IMR-90 (cell line): ENCODE results near the gene SMG5. TPM values are rescaled to one million over a fixed set of nuclear protein-coding genes. Genes with fewer than 3 reads are reported as not detected.
A peak's percentile ranks its signal among the peaks of the same experiment; 100 is the strongest.

Source experiments
- ATAC-seq: fragments of 200-7000 bp; cut with Tn5 transposase; 2 replicates; pipeline ENCODE4 v1.9.1; 2020; ENCODE audit warnings: low read depth, mild to moderate bottlenecking, moderate library complexity
- BruUV-seq: library from RNA; stranded (reverse); fragments of 400-500 nt; replicated peaks from 2 replicates; lab custom pipeline; 2021; lab: Mats Ljungman, UMichigan
- CTCF ChIA-PET: fragments of 300-600 bp; formaldehyde crosslinking; extraction: SDS; loops from one replicate; lab custom pipeline; 2021; ENCODE audit warnings: antibody characterized with exemption; lab: Yijun Ruan, JAX
- POLR2A ChIA-PET: fragments of 300-600 bp; sonication (Branson Sonifier 250); formaldehyde crosslinking; loops from one replicate; lab custom pipeline; 2022; ENCODE audit warnings: antibody characterized with exemption; ENCODE audit not compliant: unreplicated experiment; lab: Charles Lee
- DNase-seq: peaks from one replicate; pipeline ENCODE4 v3.0.0; 2013
- H2AFZ ChIP-seq: replicated peaks from 2 replicates; pipeline ENCODE3; 2013; ENCODE audit warnings: low read length, mild to moderate bottlenecking; ENCODE audit not compliant: poor library complexity
- H2AK5ac ChIP-seq: 2 replicates; pipeline ENCODE4 v1.6.1; 2013; ENCODE audit warnings: low read depth, low read length, inconsistent platforms
- H2AK9ac ChIP-seq: replicated peaks from 2 replicates; pipeline ENCODE3; 2013; ENCODE audit warnings: mild to moderate bottlenecking, low read depth, low read length, moderate library complexity; ENCODE audit not compliant: poor library complexity
- H2BK120ac ChIP-seq: 2 replicates; pipeline ENCODE4 v1.6.1; 2013; ENCODE audit warnings: low read depth, low read length, inconsistent platforms
- H2BK15ac ChIP-seq: 3 replicates; pipeline ENCODE4 v1.6.1; 2013; ENCODE audit warnings: low read depth, low read length, inconsistent platforms
- H2BK20ac ChIP-seq: 2 replicates; pipeline ENCODE4 v1.6.1; 2013; ENCODE audit warnings: low read depth, mild to moderate bottlenecking, inconsistent platforms, low read length, moderate library complexity
- H2BK5ac ChIP-seq: 2 replicates; pipeline ENCODE4 v1.6.1; 2013; ENCODE audit warnings: mild to moderate bottlenecking, low read depth, low read length, inconsistent platforms; ENCODE audit not compliant: poor library complexity, severe bottlenecking
- H3K14ac ChIP-seq: replicated peaks from 2 replicates; pipeline ENCODE4 v1.6.1; 2013; ENCODE audit warnings: low read depth, low read length, inconsistent platforms
- H3K18ac ChIP-seq: 2 replicates; pipeline ENCODE4 v1.6.1; 2013; ENCODE audit warnings: low read depth, low read length, control low read depth
- H3K23ac ChIP-seq: 2 replicates; pipeline ENCODE4 v1.6.1; 2013; ENCODE audit warnings: low read depth, low read length, inconsistent platforms
- H3K27ac ChIP-seq: 2 replicates; pipeline ENCODE4 v1.5.1; 2013; ENCODE audit warnings: mild to moderate bottlenecking, control low read depth, low read length; ENCODE audit not compliant: insufficient read depth
- H3K27me3 ChIP-seq: 2 replicates; pipeline ENCODE4 v1.6.1; 2013; ENCODE audit warnings: low read length; ENCODE audit not compliant: control insufficient read depth, insufficient read depth
- H3K36me3 ChIP-seq: 2 replicates; pipeline ENCODE4 v1.6.1; 2013; ENCODE audit warnings: low read length, mixed read lengths; ENCODE audit not compliant: control insufficient read depth, insufficient read depth
- H3K4ac ChIP-seq: 2 replicates; pipeline ENCODE4 v1.6.1; 2013; ENCODE audit warnings: low read depth, low read length, inconsistent platforms
- H3K4me1 ChIP-seq: 2 replicates; pipeline ENCODE4 v1.6.1; 2013; ENCODE audit warnings: low read length, mixed read lengths; ENCODE audit not compliant: control insufficient read depth, insufficient read depth
- H3K4me2 ChIP-seq: 2 replicates; pipeline ENCODE4 v1.6.1; 2013; ENCODE audit warnings: low read depth, mild to moderate bottlenecking, control low read depth, low read length, moderate library complexity
- H3K4me3 ChIP-seq: 2 replicates; pipeline ENCODE4 v1.5.1; 2013; ENCODE audit warnings: low read depth, mild to moderate bottlenecking, control low read depth, low read length, moderate library complexity; ENCODE audit not compliant: insufficient read depth
- H3K56ac ChIP-seq: 2 replicates; pipeline ENCODE4 v1.6.1; 2013; ENCODE audit warnings: low read length, inconsistent platforms; ENCODE audit not compliant: insufficient read depth; ENCODE audit errors: extremely low read depth
- H3K79me1 ChIP-seq, 2 experiments: 2 replicates each; pipeline ENCODE4 v1.6.1; 2013; ENCODE audit warnings: low read length in 2 of 2, inconsistent platforms in 1 of 2, low read depth in 1 of 2
- H3K9ac ChIP-seq: 2 replicates; pipeline ENCODE4 v1.6.1; 2013; ENCODE audit warnings: low read depth, low read length, control low read depth
- H3K9me1 ChIP-seq: 2 replicates; pipeline ENCODE4 v1.6.1; 2013; ENCODE audit warnings: low read length, inconsistent platforms; ENCODE audit not compliant: insufficient read depth
- H3K9me3 ChIP-seq: 2 replicates; pipeline ENCODE4 v1.6.1; 2013; ENCODE audit warnings: low read length; ENCODE audit not compliant: control insufficient read depth, insufficient read depth
- H4K20me1 ChIP-seq: 2 replicates; pipeline ENCODE4 v1.6.1; 2013; ENCODE audit warnings: low read length, inconsistent platforms; ENCODE audit not compliant: insufficient read depth
- H4K5ac ChIP-seq: 2 replicates; pipeline ENCODE4 v1.6.1; 2013; ENCODE audit warnings: mild to moderate bottlenecking, low read depth, low read length, control low read depth
- H4K8ac ChIP-seq, 2 experiments: 2 replicates each; pipeline ENCODE4 v1.6.1; 2013; ENCODE audit warnings: low read depth in 2 of 2, low read length in 2 of 2, control low read depth in 1 of 2, inconsistent platforms in 1 of 2
- H4K91ac ChIP-seq: 2 replicates; pipeline ENCODE4 v1.6.1; 2013; ENCODE audit warnings: low read depth, low read length, inconsistent platforms; ENCODE audit not compliant: insufficient read depth
- BHLHE40 ChIP-seq: fragments of 150-350 bp; IDR thresholded peaks from 2 replicates; pipeline ENCODE4 v1.6.1; 2016; ENCODE audit warnings: mild to moderate bottlenecking, low read depth, low read length
- CEBPB ChIP-seq: IDR thresholded peaks from 2 replicates; pipeline ENCODE4 v1.6.1; 2012; ENCODE audit warnings: low read depth, low read length, improper control_type of control experiment
- CHD1 ChIP-seq: IDR thresholded peaks from 2 replicates; pipeline ENCODE4 v1.6.1; 2012; ENCODE audit warnings: low read depth, low read length, improper control_type of control experiment
- CTCF ChIP-seq: conservative IDR thresholded peaks from 2 replicates; pipeline ENCODE4 v1.5.1; 2012; ENCODE audit warnings: mild to moderate bottlenecking, low read depth, low read length, improper control_type of control experiment
- ELK1 ChIP-seq: fragments of 150-350 bp; IDR thresholded peaks from 2 replicates; pipeline ENCODE4 v1.6.1; 2016; ENCODE audit warnings: low read depth, mild to moderate bottlenecking, low read length, moderate library complexity, borderline replicate concordance
- FOS ChIP-seq: fragments of 150-350 bp; IDR thresholded peaks from 2 replicates; pipeline ENCODE4 v1.6.1; 2016; ENCODE audit warnings: low read depth, low read length
- MAFK ChIP-seq: IDR thresholded peaks from 2 replicates; pipeline ENCODE4 v1.6.1; 2012; ENCODE audit warnings: low read depth, low read length, improper control_type of control experiment
- MAZ ChIP-seq: IDR thresholded peaks from 2 replicates; pipeline ENCODE4 v1.6.1; 2012; ENCODE audit warnings: low read depth, mild to moderate bottlenecking, low read length, improper control_type of control experiment, moderate library complexity, borderline replicate concordance
- MXI1 ChIP-seq: IDR thresholded peaks from 2 replicates; pipeline ENCODE4 v1.6.1; 2012; ENCODE audit warnings: low read depth, mild to moderate bottlenecking, low read length, moderate library complexity, borderline replicate concordance
- NFE2L2 ChIP-seq: fragments of 150-350 bp; IDR thresholded peaks from 2 replicates; pipeline ENCODE4 v1.6.1; 2016; ENCODE audit warnings: low read depth, mild to moderate bottlenecking, low read length
- POLR2A ChIP-seq: IDR thresholded peaks from 2 replicates; pipeline ENCODE4 v1.6.1; 2012; ENCODE audit warnings: mild to moderate bottlenecking, low read depth, low read length
- RAD21 ChIP-seq: IDR thresholded peaks from 2 replicates; pipeline ENCODE4 v1.6.1; 2012; ENCODE audit warnings: low read length, improper control_type of control experiment
- RCOR1 ChIP-seq: IDR thresholded peaks from 2 replicates; pipeline ENCODE4 v1.6.1; 2012; ENCODE audit warnings: mild to moderate bottlenecking, low read length, improper control_type of control experiment; ENCODE audit not compliant: insufficient replicate concordance
- RFX5 ChIP-seq: IDR thresholded peaks from 2 replicates; pipeline ENCODE4 v1.8.0; 2012; ENCODE audit warnings: low read depth, mild to moderate bottlenecking, low read length, moderate library complexity
- SMC3 ChIP-seq: fragments of 150-350 bp; IDR thresholded peaks from 2 replicates; pipeline ENCODE4 v1.6.1; 2016; ENCODE audit warnings: low read depth, mild to moderate bottlenecking, antibody characterized with exemption, low read length, moderate library complexity
- USF2 ChIP-seq: fragments of 150-350 bp; IDR thresholded peaks from 2 replicates; pipeline ENCODE4 v1.6.1; 2017; ENCODE audit warnings: mild to moderate bottlenecking, antibody characterized with exemption, low read length, low read depth
- WGBS, 2 experiments: methylation state at CpG; one replicate each; pipeline versions ENCODE4 v1.1.5 to v1.1.7; 2013; ENCODE audit warnings: missing lambda C conversion rate in 2 of 2; ENCODE audit not compliant: insufficient read length in 1 of 2; ENCODE audit errors: extremely low coverage in 2 of 2; 5-methylcytosine and 5-hydroxymethylcytosine counted together
- dilution Hi-C: fragments of 300-500 bp; cut with HindIII; formaldehyde crosslinking; loops from one replicate; pipeline ENCODE4 v1.14.3; 2018; ENCODE audit warnings: low sequenced_read_pairs; ENCODE audit not compliant: unreplicated experiment
- in situ Hi-C: fragments of 300-500 bp; cut with MboI; formaldehyde crosslinking; loops from 3 replicates; pipeline ENCODE4 v1.14.3; 2019; ENCODE audit warnings: low sequenced_read_pairs, inconsistent platforms, mixed read lengths
- intact Hi-C: fragments of 100-400 bp; cut with micrococcal nuclease; formaldehyde crosslinking; loops from 2 replicates; pipeline ENCODE4 v1.10.0; 2022
- polyA plus RNA-seq, 3 experiments: library from polyadenylated mRNA; depleted of rRNA; stranded (reverse); fragments of >200 nt; gene quantifications; 2 replicates each; pipeline ENCODE4 v1.2.3, GENCODE V29; 2012; ENCODE audit warnings: low replicate concordance in 1 of 3
- total RNA-seq: library from RNA; depleted of rRNA; stranded (reverse); fragments of >200 nt; gene quantifications from 2 replicates; pipeline ENCODE4 v1.2.3, GENCODE V29; 2012

Gene SMG5
- total and polyA plus RNA-seq, 2 of the 4 experiments (the other 2 are of a cell fraction), result 34.7 to 37.3 TPM

GRCh38 chr1:156286061-156286460, 3.4 kb upstream of the SMG5 start:
- in situ Hi-C loops (no loop called here), intact Hi-C loops (no loop called here)

More at GRCh38 chr1:156286061-156286460, 3.4 kb upstream of the SMG5 start:
- Histone ChIP-seq H3K23ac (no peak overlapping the region), H4K91ac (no peak overlapping the region), H3K56ac (no peak overlapping the region), H3K4me3 (no peak overlapping the region), H4K5ac (no peak overlapping the region), H3K27ac (no peak overlapping the region), H2BK5ac (no peak overlapping the region), H3K4me1 (peaks cover 8% of the 10 kb centered on the region), H3K9me1 (peaks cover 5% of the 10 kb centered on the region), H2AK9ac (peak overlapping the region; percentile 58), H3K18ac (no peak overlapping the region), H3K79me1 (peaks cover 20 to 38% of the 10 kb centered on the region in 2 experiments; a peak in 3 of 4 replicates), H3K27me3 (no peaks in the 10 kb centered on the region), H2AK5ac (no peak overlapping the region), H3K4ac (no peak overlapping the region), H2AFZ (no peak overlapping the region), H3K9ac (no peak overlapping the region), H4K20me1 (peaks cover 7% of the 10 kb centered on the region), H3K14ac (no peak overlapping the region), H3K4me2 (no peak overlapping the region), H2BK15ac (no peak overlapping the region), H2BK20ac (no peak overlapping the region), H2BK120ac (no peak overlapping the region), H3K9me3 (no peaks in the 10 kb centered on the region), H3K36me3 (peaks cover 10% of the 10 kb centered on the region; the same call in 1 of the 2 replicates), H4K8ac (no peak overlapping the region)
- no TSS peak for BruUV-seq
- ATAC-seq (no peak), DNase-seq (no peak)
- TF ChIP-seq POLR2A (no peak), USF2 (no peak), NFE2L2 (no peak), CEBPB (no peak), CHD1 (no peak), SMC3 (no peak), CTCF (no peak), MAFK (no peak), RAD21 (no peak), FOS (no peak), ELK1 (no peak), MAZ (no peak), RCOR1 (no peak), MXI1 (no peak), RFX5 (no peak), BHLHE40 (no peak)
- dilution Hi-C loops, result no loop called here
- 95% methylated on average over 4 of the region's 8 CpGs; no CpG with 5 or more reads in 1 of the 2 experiments for WGBS, 2 experiments
- CTCF ChIA-PET, result no interaction called here
- POLR2A ChIA-PET, result no interaction called here
